Ishikawa (cell line): ENCODE measurements around the gene PALLD.

Source experiments
- CEBPB ChIP-seq: IDR thresholded peaks from 2 replicates; pipeline ENCODE4 v1.6.1; 2012
- CREB1 ChIP-seq: IDR thresholded peaks from 2 replicates; pipeline ENCODE4 v1.6.1; 2012; ENCODE audit warnings: low read depth
- EGR1 ChIP-seq: IDR thresholded peaks from 2 replicates; pipeline ENCODE4 v1.6.1; 2012
- EP300 ChIP-seq: IDR thresholded peaks from 2 replicates; pipeline ENCODE4 v1.6.1; 2012; ENCODE audit warnings: borderline replicate concordance
- FOXM1 ChIP-seq: IDR thresholded peaks from 2 replicates; pipeline ENCODE4 v1.6.1; 2012; ENCODE audit warnings: low read depth, borderline replicate concordance
- MAX ChIP-seq: IDR thresholded peaks from 2 replicates; pipeline ENCODE4 v1.6.1; 2012
- NFIC ChIP-seq: IDR thresholded peaks from 2 replicates; pipeline ENCODE4 v1.6.1; 2012
- RAD21 ChIP-seq: IDR thresholded peaks from 2 replicates; pipeline ENCODE4 v1.6.1; 2012; ENCODE audit warnings: low read depth
- REST ChIP-seq: IDR thresholded peaks from 2 replicates; pipeline ENCODE4 v1.6.1; 2012; ENCODE audit warnings: low read depth, mild to moderate bottlenecking
- TAF1 ChIP-seq: IDR thresholded peaks from 2 replicates; pipeline ENCODE4 v1.6.1; 2012; ENCODE audit warnings: low read depth, mild to moderate bottlenecking
- TCF12 ChIP-seq: IDR thresholded peaks from 2 replicates; pipeline ENCODE4 v1.6.1; 2012; ENCODE audit warnings: low read depth
- TEAD4 ChIP-seq: IDR thresholded peaks from 2 replicates; pipeline ENCODE4 v1.6.1; 2012
- YY1 ChIP-seq: IDR thresholded peaks from 2 replicates; pipeline ENCODE4 v1.6.1; 2012; ENCODE audit warnings: low read depth
- ZBTB7A ChIP-seq: IDR thresholded peaks from 2 replicates; pipeline ENCODE4 v1.6.1; 2012; ENCODE audit warnings: low read depth
- TF ChIP-seq, protein P1 (sequence below): IDR thresholded peaks from 2 replicates; pipeline ENCODE4 v1.6.1; 2012

The PALLD gene

GRCh38 chr4:168849030-168849675 is 352.3 kb downstream of the PALLD start:
- TF ChIP-seq TEAD4 (no peak), FOXM1 (no peak), YY1 (no peak), NFIC (no peak), TAF1 (no peak), MAX (no peak), RAD21 (no peak), EP300 (no peak), TCF12 (no peak), CEBPB (no peak), CREB1 (no peak), REST (no peak), EGR1 (no peak), ZBTB7A (no peak)
- TF ChIP-seq, protein P1, sequence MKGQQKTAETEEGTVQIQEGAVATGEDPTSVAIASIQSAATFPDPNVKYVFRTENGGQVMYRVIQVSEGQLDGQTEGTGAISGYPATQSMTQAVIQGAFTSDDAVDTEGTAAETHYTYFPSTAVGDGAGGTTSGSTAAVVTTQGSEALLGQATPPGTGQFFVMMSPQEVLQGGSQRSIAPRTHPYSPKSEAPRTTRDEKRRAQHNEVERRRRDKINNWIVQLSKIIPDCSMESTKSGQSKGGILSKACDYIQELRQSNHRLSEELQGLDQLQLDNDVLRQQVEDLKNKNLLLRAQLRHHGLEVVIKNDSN: no peak

- TF ChIP-seq RAD21: no peak
- TF ChIP-seq ZBTB7A: no peak
- no peak for TF ChIP-seq REST
- no peak for TF ChIP-seq YY1
- TF ChIP-seq TEAD4: no peak
- TF ChIP-seq TCF12: no peak
- TF ChIP-seq CREB1: no peak
- no peak for TF ChIP-seq EP300
Measured at GRCh38 chr4:168849997-168850396, 353.1 kb downstream of the PALLD start.

- TF ChIP-seq EP300 (no peak), FOXM1 (no peak)
- TF ChIP-seq, protein P1: no peak
Measured at GRCh38 chr4:168852387-168852786, 355.5 kb downstream of the PALLD start.

DNA sequence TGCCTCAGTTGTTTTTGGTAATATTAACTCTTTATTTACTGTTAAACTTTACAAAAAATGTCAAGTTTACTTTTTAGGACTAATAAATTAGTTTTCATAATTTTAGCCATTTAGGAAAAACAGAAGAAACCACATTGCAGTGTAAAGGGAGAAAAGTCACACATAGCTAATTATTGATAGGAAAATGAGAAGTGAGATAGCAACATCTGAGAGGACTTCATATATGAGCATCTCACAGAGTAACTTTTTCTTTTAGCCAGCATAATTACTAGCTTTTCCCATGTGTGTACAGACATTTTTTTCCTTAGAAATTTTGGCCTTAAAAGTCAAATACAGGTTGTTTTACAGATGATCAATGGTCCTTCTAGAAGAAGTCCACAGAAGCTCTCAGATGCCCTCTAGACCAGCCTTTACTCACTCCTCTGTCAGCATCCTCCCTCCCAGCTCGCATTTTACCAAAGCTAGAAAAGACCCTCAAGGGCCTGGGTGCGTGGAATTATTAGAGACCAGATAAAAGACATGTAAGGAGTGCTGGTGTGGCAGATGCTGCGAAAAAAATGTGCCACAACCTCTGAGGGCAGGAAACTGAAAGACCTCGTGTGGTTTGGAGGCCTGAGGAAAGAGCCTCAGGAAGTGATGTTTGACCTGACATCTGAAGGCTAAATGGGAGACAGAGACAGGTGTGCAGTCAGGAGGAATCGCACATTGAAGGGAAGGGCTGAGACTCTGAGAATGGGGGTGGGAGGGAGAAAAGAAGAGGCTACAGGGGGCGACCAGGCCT is 356.3 kb downstream of the PALLD start:
- no peak for TF ChIP-seq NFIC
- TF ChIP-seq EP300: no peak

DNA sequence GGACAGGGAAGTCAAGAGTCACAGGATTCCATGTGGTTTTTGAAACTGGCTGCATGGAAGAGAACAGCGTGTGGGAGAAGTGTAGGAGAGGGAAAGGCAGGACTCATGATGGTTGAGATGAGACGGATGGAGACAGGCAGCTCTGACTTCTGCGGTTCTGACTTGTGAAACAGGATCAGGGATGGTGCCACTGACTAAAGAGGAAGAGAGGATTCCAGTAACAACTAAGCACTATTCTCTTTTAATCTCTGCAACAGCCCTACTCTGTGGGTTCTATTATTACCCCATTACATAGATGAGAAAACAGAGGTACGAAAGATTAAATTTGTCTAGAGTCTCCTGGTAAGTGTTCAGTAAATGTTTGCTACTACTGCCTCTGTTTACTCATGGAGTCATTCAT is 356.9 kb downstream of the PALLD start:
- TF ChIP-seq FOXM1 (no peak), REST (no peak), TCF12 (no peak), TEAD4 (no peak), NFIC (no peak), YY1 (no peak), EP300 (no peak), CEBPB (no peak), MAX (no peak), TAF1 (no peak), CREB1 (no peak), EGR1 (no peak), ZBTB7A (no peak), RAD21 (no peak)
- TF ChIP-seq, protein P1: no peak
